ENCODE data around the gene COL6A5.
"Not testable (repeated sequence)": the region's sequence is repeated elsewhere in the genome, so short reads cannot be mapped to it uniquely, and the experiment has no call there.

Gene COL6A5

GRCh38 chr3:130404401-130404800 is 58.9 kb downstream of the COL6A5 start:
- TF ChIP-seq, protein P1, sequence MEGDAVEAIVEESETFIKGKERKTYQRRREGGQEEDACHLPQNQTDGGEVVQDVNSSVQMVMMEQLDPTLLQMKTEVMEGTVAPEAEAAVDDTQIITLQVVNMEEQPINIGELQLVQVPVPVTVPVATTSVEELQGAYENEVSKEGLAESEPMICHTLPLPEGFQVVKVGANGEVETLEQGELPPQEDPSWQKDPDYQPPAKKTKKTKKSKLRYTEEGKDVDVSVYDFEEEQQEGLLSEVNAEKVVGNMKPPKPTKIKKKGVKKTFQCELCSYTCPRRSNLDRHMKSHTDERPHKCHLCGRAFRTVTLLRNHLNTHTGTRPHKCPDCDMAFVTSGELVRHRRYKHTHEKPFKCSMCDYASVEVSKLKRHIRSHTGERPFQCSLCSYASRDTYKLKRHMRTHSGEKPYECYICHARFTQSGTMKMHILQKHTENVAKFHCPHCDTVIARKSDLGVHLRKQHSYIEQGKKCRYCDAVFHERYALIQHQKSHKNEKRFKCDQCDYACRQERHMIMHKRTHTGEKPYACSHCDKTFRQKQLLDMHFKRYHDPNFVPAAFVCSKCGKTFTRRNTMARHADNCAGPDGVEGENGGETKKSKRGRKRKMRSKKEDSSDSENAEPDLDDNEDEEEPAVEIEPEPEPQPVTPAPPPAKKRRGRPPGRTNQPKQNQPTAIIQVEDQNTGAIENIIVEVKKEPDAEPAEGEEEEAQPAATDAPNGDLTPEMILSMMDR (IDR thresholded peaks at IDR 0.05; ENCODE audit: insufficient read depth, missing control alignments): no peak
- FAIRE-seq (no peak), DNase-seq (ENCODE audit: insufficient read length, low spot score) (no peak)

DNA sequence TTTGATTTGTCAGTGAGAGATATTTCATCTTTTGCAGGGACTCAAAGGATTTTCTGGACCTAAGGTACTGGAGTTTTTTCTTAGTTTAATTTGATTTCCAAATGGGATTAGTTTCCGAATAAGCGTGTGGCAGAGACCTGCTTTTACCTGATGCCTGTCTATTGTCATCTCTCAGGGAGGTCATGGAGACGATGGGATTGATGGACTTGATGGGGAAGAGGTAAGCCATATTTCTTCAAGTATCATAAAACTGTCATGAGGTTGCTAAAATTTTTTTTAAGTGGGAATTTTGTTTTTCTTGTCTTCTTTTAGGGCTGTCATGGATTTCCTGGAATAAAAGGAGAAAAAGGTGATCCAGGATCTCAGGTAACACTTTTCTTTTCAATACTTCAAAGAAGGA is 60.5 kb downstream of the COL6A5 start:
- FAIRE-seq (no peak), DNase-seq (ENCODE audit: insufficient read length, low spot score) (no peak)
- TF ChIP-seq, protein P1 (IDR thresholded peaks at IDR 0.05; ENCODE audit: insufficient read depth, missing control alignments): no peak

DNA sequence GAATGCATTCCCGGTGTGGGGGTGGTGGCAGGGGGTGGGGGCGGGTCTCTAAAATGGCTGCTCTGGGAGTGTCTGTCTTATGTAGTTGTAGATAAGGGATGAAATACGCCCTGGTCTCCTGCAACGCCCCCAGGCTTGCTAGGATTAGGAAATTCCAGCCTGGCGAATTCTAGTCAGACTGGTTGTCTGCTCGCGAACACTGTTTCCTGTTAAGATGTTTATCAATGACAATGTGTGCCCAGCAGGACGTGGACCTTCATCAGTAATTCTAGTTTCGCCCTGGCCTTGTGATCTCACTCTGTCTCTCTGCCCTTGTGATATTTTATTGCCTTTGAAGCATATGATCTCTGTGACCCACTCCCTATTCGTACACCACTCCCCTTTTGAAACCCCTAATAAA is 62.8 kb downstream of the COL6A5 start:
- not testable (repeated sequence) for FAIRE-seq; DNase-seq (ENCODE audit: insufficient read length, low spot score)

- DNase-seq (ENCODE audit: insufficient read length, low spot score) (no peak), FAIRE-seq (no peak)
- TF ChIP-seq, protein P1 (IDR thresholded peaks at IDR 0.05; ENCODE audit: insufficient read depth, missing control alignments): no peak
Observed at GRCh38 chr3:130411320-130411719, 65.8 kb downstream of the COL6A5 start.

GRCh38 chr3:130412991-130413560 is 67.6 kb downstream of the COL6A5 start:
- DNase-seq (ENCODE audit: insufficient read length, low spot score): no peak
- TF ChIP-seq, protein P1 (IDR thresholded peaks at IDR 0.05; ENCODE audit: insufficient read depth, missing control alignments): no peak
- no peak for FAIRE-seq

GRCh38 chr3:130414457-130414856 is 69.0 kb downstream of the COL6A5 start:
- FAIRE-seq: no peak
- TF ChIP-seq, protein P1 (IDR thresholded peaks at IDR 0.05; ENCODE audit: insufficient read depth, missing control alignments): no peak
- DNase-seq (ENCODE audit: insufficient read length, low spot score): no peak

DNA sequence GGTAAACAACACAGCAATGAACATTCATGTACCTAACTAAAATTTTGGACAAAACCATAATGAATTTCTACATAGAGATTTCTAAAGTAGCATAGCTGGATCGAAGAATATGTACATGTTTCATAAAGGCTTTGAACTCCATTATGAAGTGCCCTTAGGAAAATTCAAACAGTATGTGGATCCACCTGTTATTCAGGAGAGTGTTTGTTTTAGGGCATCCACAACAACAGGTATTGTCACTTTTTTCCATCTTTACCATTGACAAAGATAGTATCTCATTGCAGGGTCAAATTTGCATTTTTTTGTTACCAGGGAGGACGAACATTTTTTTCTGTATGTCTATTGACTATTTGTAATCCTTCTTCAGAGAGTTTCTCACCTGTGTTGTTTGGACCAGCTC is 75.0 kb downstream of the COL6A5 start:
- TF ChIP-seq, protein P1 (IDR thresholded peaks at IDR 0.05; ENCODE audit: insufficient read depth, missing control alignments): no peak
- FAIRE-seq (no peak), DNase-seq (ENCODE audit: insufficient read length, low spot score) (no peak)

- FAIRE-seq (no peak), DNase-seq (ENCODE audit: insufficient read length, low spot score) (no peak)
- TF ChIP-seq, protein P1 (IDR thresholded peaks at IDR 0.05; ENCODE audit: insufficient read depth, missing control alignments): no peak
Observed at GRCh38 chr3:130423064-130423463, 77.6 kb downstream of the COL6A5 start.

Measured in D721Med (cell line).